ENCODE data around the gene TTYH3. TPM values are rescaled to one million over a fixed set of nuclear protein-coding genes. Genes with fewer than 3 reads are reported as not detected.
"Not testable (repeated sequence)": the region's sequence is repeated elsewhere in the genome, so short reads cannot be mapped to it uniquely, and the experiment has no call there.

The TTYH3 gene
- total and polyA plus RNA-seq, 2 of the 13 experiments (the other 11 are each of a cell fraction or from before 2014, with no cell fraction given) = 26.3 to 50.0 TPM

GRCh38 chr7:2608921-2609411 is 22.8 kb upstream of the TTYH3 start (continued):
- no peak for TF ChIP-seq DR1 (CRISPR knock-in tag; IDR thresholded peaks at IDR 0.05)
- no peak for TF ChIP-seq ZNF749 (CRISPR knock-in tag; IDR thresholded peaks at IDR 0.05; ENCODE audit: borderline replicate concordance)
- peak; percentile 66 for TF ChIP-seq STAG1 (CRISPR knock-in tag; IDR thresholded peaks at IDR 0.05)
- no peak for TF ChIP-seq ZNF850 (CRISPR knock-in tag; conservative IDR thresholded peaks at IDR 0.05)

- in situ Hi-C loops (cut with HindIII; ENCODE audit: extremely low pct_ligation_motif_present, low pct_unique_long_range_greater_than_20kb); H3K27ac ChIP-seq (ENCODE audit: extremely low read length, insufficient read depth, low read length); H3K4me3 ChIP-seq (replicated peaks in 1 of 3; ENCODE audit: insufficient read depth in 1 of 3, low read depth in 2 of 3, low read length in 3 of 3); H3K9ac ChIP-seq (ENCODE audit: insufficient read depth, low read depth, low read length); DNase-seq (ENCODE audit: low spot score); H2AFZ ChIP-seq (ENCODE audit: low read length); H3K36me3 ChIP-seq (replicated peaks in 1 of 2; ENCODE audit: control insufficient read depth in 1 of 2, insufficient read depth in 2 of 2, low read length in 2 of 2); H3K79me2 ChIP-seq (ENCODE audit: insufficient read depth, low read length); BruUV-seq (replicated peaks); H4K20me1 ChIP-seq (ENCODE audit: insufficient read depth, low read length); H3K27me3 ChIP-seq (ENCODE audit: control insufficient read depth in 1 of 2, insufficient read depth in 2 of 2, low read length in 2 of 2); ATAC-seq; FAIRE-seq; H3K9me3 ChIP-seq (ENCODE audit: low read length); H3K4me2 ChIP-seq (ENCODE audit: low read depth, low read length): not testable (repeated sequence)
- H3K4me1 ChIP-seq (ENCODE audit: insufficient read depth, low read length) = peaks cover 61% of the 10 kb centered on the region
- ChIA-PET CTCF (ENCODE audit: low intra/inter-chr PET ratio, low total read pairs) (interaction anchor here (1.8 kb wide), 1 partner anchor 41 kb away, joined by 7 read pairs; no protein-coding TSS in a partner anchor), POLR2A (interaction anchor here (0.5 kb wide), 1 partner anchor 987 kb away, joined by 3 read pairs; no protein-coding TSS in a partner anchor)
- 86% methylated on average over 6 of the region's 6 CpGs for WGBS (ENCODE audit: low lambda C conversion rate)
- intact Hi-C loops (cut with micrococcal nuclease; ENCODE audit: unreplicated experiment) = loop anchor here (5.0 kb wide), 1 partner anchor 43 kb away; no protein-coding TSS in a partner anchor
Measured at GRCh38 chr7:2609646-2610045, 22.1 kb upstream of the TTYH3 start.

GRCh38 chr7:2610466-2610865 is 21.3 kb upstream of the TTYH3 start:
- Histone ChIP-seq H2AFZ (ENCODE audit: low read length) (no peak overlapping the region), H3K27ac (ENCODE audit: extremely low read length, insufficient read depth, low read length) (no peak overlapping the region), H3K36me3 (replicated peaks in 1 of 2; ENCODE audit: control insufficient read depth in 1 of 2, insufficient read depth in 2 of 2, low read length in 2 of 2) (no peaks in the 10 kb centered on the region), H3K4me2 (ENCODE audit: low read depth, low read length) (no peak overlapping the region), H3K9ac (ENCODE audit: insufficient read depth, low read depth, low read length) (no peak overlapping the region), H4K20me1 (ENCODE audit: insufficient read depth, low read length) (no peaks in the 10 kb centered on the region), H3K27me3 (ENCODE audit: control insufficient read depth in 1 of 2, insufficient read depth in 2 of 2, low read length in 2 of 2) (peaks cover 0 to 6% of the 10 kb centered on the region in 2 experiments; a peak in 1 of 5 replicates), H3K79me2 (ENCODE audit: insufficient read depth, low read length) (no peaks in the 10 kb centered on the region), H3K4me1 (ENCODE audit: insufficient read depth, low read length) (peaks cover 66% of the 10 kb centered on the region), H3K4me3 (replicated peaks in 1 of 3; ENCODE audit: insufficient read depth in 1 of 3, low read depth in 2 of 3, low read length in 3 of 3) (no peak overlapping the region), H3K9me3 (ENCODE audit: low read length) (no peaks in the 10 kb centered on the region)
- DNase-seq (ENCODE audit: low spot score) = no peak
- ATAC-seq = no peak
- in situ Hi-C loops (cut with HindIII; ENCODE audit: extremely low pct_ligation_motif_present, low pct_unique_long_range_greater_than_20kb) = no loop called here
- TF ChIP-seq, protein P1, sequence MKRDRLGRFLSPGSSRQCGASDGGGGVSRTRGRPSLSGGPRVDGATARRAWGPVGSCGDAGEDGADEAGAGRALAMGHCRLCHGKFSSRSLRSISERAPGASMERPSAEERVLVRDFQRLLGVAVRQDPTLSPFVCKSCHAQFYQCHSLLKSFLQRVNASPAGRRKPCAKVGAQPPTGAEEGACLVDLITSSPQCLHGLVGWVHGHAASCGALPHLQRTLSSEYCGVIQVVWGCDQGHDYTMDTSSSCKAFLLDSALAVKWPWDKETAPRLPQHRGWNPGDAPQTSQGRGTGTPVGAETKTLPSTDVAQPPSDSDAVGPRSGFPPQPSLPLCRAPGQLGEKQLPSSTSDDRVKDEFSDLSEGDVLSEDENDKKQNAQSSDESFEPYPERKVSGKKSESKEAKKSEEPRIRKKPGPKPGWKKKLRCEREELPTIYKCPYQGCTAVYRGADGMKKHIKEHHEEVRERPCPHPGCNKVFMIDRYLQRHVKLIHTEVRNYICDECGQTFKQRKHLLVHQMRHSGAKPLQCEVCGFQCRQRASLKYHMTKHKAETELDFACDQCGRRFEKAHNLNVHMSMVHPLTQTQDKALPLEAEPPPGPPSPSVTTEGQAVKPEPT (CRISPR knock-in tag; IDR thresholded peaks at IDR 0.05; ENCODE audit: low read depth) = no peak
- TF ChIP-seq NCOA1 (CRISPR knock-in tag; IDR thresholded peaks at IDR 0.05) (no peak), ZSCAN30 (CRISPR knock-in tag; IDR thresholded peaks at IDR 0.05) (no peak), ETV6 (CRISPR knock-in tag; conservative IDR thresholded peaks at IDR 0.05) (no peak), LBX2 (CRISPR knock-in tag; IDR thresholded peaks at IDR 0.05; ENCODE audit: borderline replicate concordance) (no peak), CCAR2 (optimal IDR thresholded peaks at IDR 0.05; ENCODE audit: low read depth, low read length) (no peak), JARID2 (CRISPR knock-in tag; IDR thresholded peaks at IDR 0.05; ENCODE audit: insufficient replicate concordance) (no peak), NFIB (CRISPR knock-in tag; IDR thresholded peaks at IDR 0.05; ENCODE audit: borderline replicate concordance) (no peak), HOXA9 (CRISPR knock-in tag; IDR thresholded peaks at IDR 0.05; ENCODE audit: borderline replicate concordance) (no peak), ASH2L (IDR thresholded peaks at IDR 0.05; ENCODE audit: insufficient read length, low read depth, low read length) (no peak), ZNF556 (CRISPR knock-in tag; IDR thresholded peaks at IDR 0.05; ENCODE audit: borderline replicate concordance) (no peak), TBX3 (IDR thresholded peaks at IDR 0.05; ENCODE audit: borderline replicate concordance) (no peak)
- BruUV-seq (replicated peaks) = no TSS peak
- WGBS (ENCODE audit: low lambda C conversion rate) = 80% methylated on average over 7 of the region's 14 CpGs
- intact Hi-C loops (cut with micrococcal nuclease; ENCODE audit: unreplicated experiment) = no loop called here
- no peak for FAIRE-seq
- ChIA-PET POLR2A (no interaction called here), CTCF (ENCODE audit: low intra/inter-chr PET ratio, low total read pairs) (no interaction called here)

All from HepG2 (cell line).